ENCODE data around the gene CALM1. TPM values are rescaled to one million over a fixed set of nuclear protein-coding genes. Genes with fewer than 3 reads are reported as not detected.

Gene CALM1
- total RNA-seq, 1 donor from 2014 or later = 347 TPM

- FAIRE-seq (peak; percentile 94), DNase-seq (ENCODE audit: low read depth) (peak; percentile 97)
- Histone ChIP-seq H3K4me1 (ENCODE audit: insufficient read depth, low read length) (peaks cover 12% of the 10 kb centered on the region), H3K9ac (ENCODE audit: low read length) (no peak overlapping the region), H3K27ac (ENCODE audit: low read depth, low read length) (peak overlapping the region; percentile 19), H3K79me2 (ENCODE audit: insufficient read depth, low read length) (no peaks in the 10 kb centered on the region), H3K4me2 (ENCODE audit: low read length) (peak overlapping the region; percentile 28), H3K9me3 (ENCODE audit: insufficient read depth, low read depth, low read length) (no peaks in the 10 kb centered on the region), H3K4me3 (ENCODE audit: insufficient read depth, low read depth, low read length) (no peak overlapping the region), H3K36me3 (ENCODE audit: insufficient read depth, low read length) (no peaks in the 10 kb centered on the region), H3K27me3 (ENCODE audit: insufficient read depth, low read length) (no peaks in the 10 kb centered on the region), H2AFZ (ENCODE audit: low read depth, low read length) (no peak overlapping the region), H4K20me1 (ENCODE audit: insufficient read depth, low read length) (no peaks in the 10 kb centered on the region)
- Mint-ChIP-seq H3K27me3 (ENCODE audit: low read depth, unreplicated experiment) (peaks cover under 1% of the 10 kb centered on the region), H3K4me3 (ENCODE audit: unreplicated experiment) (no peak overlapping the region), H3K36me3 (ENCODE audit: low read depth, unreplicated experiment) (no peaks in the 10 kb centered on the region), H3K9me3 (ENCODE audit: unreplicated experiment) (no peaks in the 10 kb centered on the region), H3K27ac (ENCODE audit: unreplicated experiment) (no peak overlapping the region), H3K4me1 (ENCODE audit: low read depth, unreplicated experiment) (peaks cover 3% of the 10 kb centered on the region)
- TF ChIP-seq EZH2 (IDR thresholded peaks at IDR 0.05; ENCODE audit: insufficient read depth, low read length) (no peak), CTCF (IDR thresholded peaks at IDR 0.05; ENCODE audit: insufficient read depth, low read depth, low read length) (no peak)
Observed at GRCh38 chr14:90419200-90419599, 22.4 kb downstream of the CALM1 start.

GRCh38 chr14:90421001-90421631, 24.3 kb downstream of the CALM1 start:
- Mint-ChIP-seq H3K4me3 (ENCODE audit: unreplicated experiment) (no peak overlapping the region), H3K27ac (ENCODE audit: unreplicated experiment) (no peak overlapping the region), H3K4me1 (ENCODE audit: low read depth, unreplicated experiment) (peaks cover 3% of the 10 kb centered on the region), H3K27me3 (ENCODE audit: low read depth, unreplicated experiment) (peaks cover 7% of the 10 kb centered on the region), H3K36me3 (ENCODE audit: low read depth, unreplicated experiment) (no peaks in the 10 kb centered on the region), H3K9me3 (ENCODE audit: unreplicated experiment) (no peaks in the 10 kb centered on the region)
- Histone ChIP-seq H3K9me3 (ENCODE audit: insufficient read depth, low read depth, low read length) (no peaks in the 10 kb centered on the region), H3K27me3 (ENCODE audit: insufficient read depth, low read length) (no peaks in the 10 kb centered on the region), H3K4me2 (ENCODE audit: low read length) (no peak overlapping the region), H3K9ac (ENCODE audit: low read length) (no peak overlapping the region), H3K36me3 (ENCODE audit: insufficient read depth, low read length) (no peaks in the 10 kb centered on the region), H2AFZ (ENCODE audit: low read depth, low read length) (no peak overlapping the region), H3K4me1 (ENCODE audit: insufficient read depth, low read length) (peaks cover 12% of the 10 kb centered on the region), H4K20me1 (ENCODE audit: insufficient read depth, low read length) (no peaks in the 10 kb centered on the region), H3K4me3 (ENCODE audit: insufficient read depth, low read depth, low read length) (no peak overlapping the region), H3K79me2 (ENCODE audit: insufficient read depth, low read length) (no peaks in the 10 kb centered on the region), H3K27ac (ENCODE audit: low read depth, low read length) (no peak overlapping the region)
- DNase-seq (ENCODE audit: low read depth) = no peak
- no peak for FAIRE-seq
- TF ChIP-seq EZH2 (IDR thresholded peaks at IDR 0.05; ENCODE audit: insufficient read depth, low read length) = no peak
- no peak for TF ChIP-seq CTCF (IDR thresholded peaks at IDR 0.05; ENCODE audit: insufficient read depth, low read depth, low read length)

GRCh38 chr14:90421632-90422020, 24.8 kb downstream of the CALM1 start:
- no peak overlapping the region for H3K4me2 ChIP-seq (ENCODE audit: low read length)
- peaks cover 8% of the 10 kb centered on the region for H3K27me3 Mint-ChIP-seq (ENCODE audit: low read depth, unreplicated experiment)
- H3K9me3 Mint-ChIP-seq (ENCODE audit: unreplicated experiment) = no peaks in the 10 kb centered on the region
- FAIRE-seq = no peak
- peaks cover 12% of the 10 kb centered on the region for H3K4me1 ChIP-seq (ENCODE audit: insufficient read depth, low read length)
- TF ChIP-seq CTCF (IDR thresholded peaks at IDR 0.05; ENCODE audit: insufficient read depth, low read depth, low read length) (no peak), EZH2 (IDR thresholded peaks at IDR 0.05; ENCODE audit: insufficient read depth, low read length) (no peak)
- no peak overlapping the region for H3K27ac Mint-ChIP-seq (ENCODE audit: unreplicated experiment)
- H3K9ac ChIP-seq (ENCODE audit: low read length) = no peak overlapping the region
- no peak overlapping the region for H3K4me3 Mint-ChIP-seq (ENCODE audit: unreplicated experiment)
- no peaks in the 10 kb centered on the region for H3K36me3 Mint-ChIP-seq (ENCODE audit: low read depth, unreplicated experiment)
- H3K79me2 ChIP-seq (ENCODE audit: insufficient read depth, low read length) = no peaks in the 10 kb centered on the region
- no peak overlapping the region for H2AFZ ChIP-seq (ENCODE audit: low read depth, low read length)
- no peak for DNase-seq (ENCODE audit: low read depth)
- no peaks in the 10 kb centered on the region for H4K20me1 ChIP-seq (ENCODE audit: insufficient read depth, low read length)
- H3K9me3 ChIP-seq (ENCODE audit: insufficient read depth, low read depth, low read length) = no peaks in the 10 kb centered on the region
- H3K27ac ChIP-seq (ENCODE audit: low read depth, low read length) = no peak overlapping the region
- no peaks in the 10 kb centered on the region for H3K36me3 ChIP-seq (ENCODE audit: insufficient read depth, low read length)
- H3K4me3 ChIP-seq (ENCODE audit: insufficient read depth, low read depth, low read length) = no peak overlapping the region
- H3K27me3 ChIP-seq (ENCODE audit: insufficient read depth, low read length) = no peaks in the 10 kb centered on the region
- H3K4me1 Mint-ChIP-seq (ENCODE audit: low read depth, unreplicated experiment) = peaks cover 3% of the 10 kb centered on the region

Measured in astrocyte (in vitro differentiated cells and primary cell).